HG03457 (cell line): Measurements from ENCODE around the gene FTH1.

Experiments used
- ATAC-seq: cut with Tn5 transposase; IDR thresholded peaks from one replicate; pipeline ENCODE4 v1.9.1; 2021; ENCODE audit warnings: moderate number of reproducible peaks; ENCODE audit not compliant: unreplicated experiment

FTH1 gene

DNA sequence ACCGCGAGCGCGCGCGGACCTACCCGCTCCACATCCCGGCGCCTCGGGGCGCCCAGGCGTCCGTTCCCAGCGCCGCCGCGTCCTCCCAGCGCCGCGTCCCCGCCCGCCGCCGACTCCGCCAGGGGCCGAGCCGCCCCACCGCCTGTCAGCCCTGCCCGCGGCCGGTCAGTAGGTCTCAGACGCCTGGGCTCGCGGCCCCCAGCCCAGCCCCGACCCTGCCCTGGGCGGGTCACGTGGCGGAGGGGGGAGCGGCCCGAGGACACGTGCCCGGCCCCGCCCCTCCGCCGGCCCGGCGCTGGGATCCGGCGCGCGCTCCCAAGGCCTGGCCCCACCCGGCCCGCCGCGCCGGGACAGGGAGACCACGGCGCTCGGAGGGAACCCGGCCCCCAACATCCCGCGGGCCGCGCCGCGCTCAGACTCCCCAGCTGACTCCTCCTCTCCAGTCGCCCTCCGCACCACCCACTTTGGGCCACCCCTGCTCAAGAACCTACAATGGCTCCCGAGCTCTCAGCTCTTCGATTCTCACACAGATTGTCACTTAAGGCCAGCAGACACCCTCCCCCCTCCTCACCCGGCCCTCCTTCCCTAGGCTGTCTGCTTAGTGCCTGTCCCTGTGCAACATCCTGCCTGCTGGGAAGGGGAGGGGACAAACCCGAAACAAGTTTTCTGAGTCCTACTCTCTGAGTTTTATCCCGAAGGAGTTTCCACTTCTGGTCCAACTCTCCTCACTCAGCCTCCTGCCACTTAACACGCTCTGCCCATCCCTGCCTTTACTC lies 49.9 kb downstream of the FTH1 start, which contains the start of gene RAB3IL1:
RAB3IL1 (minus strand) TSS at position 233 of the 776 bp plus-strand sequence; CDS start at position 34, 199 bp downstream.
- ATAC-seq: no peak

DNA sequence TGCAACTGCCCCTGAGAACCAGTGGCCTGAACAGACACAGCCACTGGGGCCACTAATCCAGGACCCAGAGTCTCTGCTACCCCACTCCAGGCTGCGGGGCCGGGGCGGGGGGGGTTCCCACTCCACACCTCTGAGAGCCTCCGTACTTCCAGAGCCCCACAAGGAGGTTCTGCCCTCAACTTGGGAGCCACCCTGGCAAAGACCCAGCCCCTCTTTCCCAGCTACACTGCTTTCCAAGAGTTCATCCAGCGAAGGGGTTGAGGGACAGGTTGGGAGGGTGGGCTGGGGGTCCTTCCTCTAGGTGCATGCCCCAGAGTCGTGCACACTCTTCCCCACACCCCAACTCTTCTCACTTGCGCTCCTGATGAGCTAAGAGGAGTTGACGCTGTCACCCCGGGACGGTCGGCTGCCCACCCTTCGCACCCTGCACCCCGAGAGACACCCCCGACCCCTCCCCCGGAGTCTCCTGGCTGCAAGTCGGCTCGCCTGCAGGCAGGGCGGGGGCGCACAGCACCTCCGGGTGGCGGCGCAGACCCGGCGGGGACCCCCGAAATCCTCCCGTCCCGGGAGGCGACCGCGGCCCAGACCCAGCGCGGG lies 50.6 kb downstream of the FTH1 start:
- ATAC-seq: no peak

DNA sequence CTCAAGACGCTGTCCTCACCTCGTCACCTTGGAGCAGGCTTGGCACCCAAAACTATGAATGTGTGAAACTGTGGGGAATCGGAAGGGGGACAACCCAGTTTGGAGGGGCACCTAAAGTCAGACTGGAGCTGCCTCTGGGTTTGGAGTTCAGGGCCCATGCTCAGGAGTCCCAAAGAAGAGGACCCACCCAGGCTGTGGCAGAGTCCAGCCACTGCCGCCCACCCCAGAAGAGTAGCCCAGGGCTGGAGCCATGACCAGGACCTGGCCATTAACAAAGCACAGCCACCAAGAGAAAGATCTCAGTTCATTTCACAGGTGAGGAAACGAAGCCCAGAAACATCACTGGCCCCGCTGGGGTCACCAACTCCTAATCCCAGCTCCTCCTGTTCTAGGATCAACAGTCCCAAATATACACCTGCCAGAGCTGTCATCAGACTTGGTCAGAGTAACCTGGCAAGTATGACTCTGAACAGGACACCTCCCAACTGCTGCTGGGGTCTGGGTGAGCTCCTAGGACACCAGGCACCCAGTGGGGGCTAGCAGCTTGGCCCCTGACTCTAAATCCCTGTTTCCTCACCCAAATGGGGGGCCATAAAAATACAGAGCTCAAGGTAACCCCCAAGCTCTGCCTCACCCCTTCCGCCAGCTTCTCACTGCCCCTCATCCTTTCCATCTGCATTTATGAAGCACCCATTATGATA lies 52.8 kb downstream of the FTH1 start:
- ATAC-seq: no peak
